Mesenchymal stem cell (in vitro differentiated cells and primary cell): Measurements from ENCODE around the gene RCOR1.
"Not testable (repeated sequence)": the region's sequence is repeated elsewhere in the genome, so short reads cannot be mapped to it uniquely, and the experiment has no call there.

Source experiments
- DNase-seq: peaks from one replicate; pipeline ENCODE4 v3.0.0-alpha.2; 2013
- H2AFZ ChIP-seq: one replicate; pipeline ENCODE4 v1.6.1; 2013; ENCODE audit warnings: low read depth, mild to moderate bottlenecking, control low read depth, inconsistent platforms, low read length, moderate library complexity
- H2AK5ac ChIP-seq: 2 replicates; pipeline ENCODE4 v1.6.1; 2013; ENCODE audit warnings: low read length, moderate library complexity, mild to moderate bottlenecking, inconsistent platforms; ENCODE audit not compliant: severe bottlenecking
- H2BK120ac ChIP-seq: one replicate; pipeline ENCODE4 v1.6.1; 2013; ENCODE audit warnings: low read depth, mild to moderate bottlenecking, inconsistent platforms, low read length, moderate library complexity
- H2BK12ac ChIP-seq, 2 experiments: one replicate each; pipeline ENCODE4 v1.6.1; 2013; ENCODE audit warnings: inconsistent platforms in 2 of 2, low read length in 2 of 2, mild to moderate bottlenecking in 2 of 2, moderate library complexity in 2 of 2, control low read depth in 1 of 2
- H2BK15ac ChIP-seq: one replicate; pipeline ENCODE4 v1.6.1; 2013; ENCODE audit warnings: mild to moderate bottlenecking, low read depth, inconsistent platforms; ENCODE audit not compliant: poor library complexity, severe bottlenecking
- H2BK5ac ChIP-seq: 2 replicates; pipeline ENCODE4 v1.6.1; 2013; ENCODE audit warnings: low read depth, mild to moderate bottlenecking, low read length, control low read depth, inconsistent platforms; ENCODE audit not compliant: poor library complexity, severe bottlenecking
- H3K14ac ChIP-seq, 2 experiments: one replicate each; pipeline ENCODE4 v1.6.1; 2013; ENCODE audit warnings: inconsistent platforms in 2 of 2, low read length in 2 of 2, control low read depth in 1 of 2, mild to moderate bottlenecking in 1 of 2, moderate library complexity in 1 of 2
- H3K18ac ChIP-seq, 2 experiments: one replicate each; pipeline ENCODE4 v1.6.1; 2013; ENCODE audit warnings: inconsistent platforms in 2 of 2, low read length in 2 of 2, control low read depth in 1 of 2, low read depth in 1 of 2, mild to moderate bottlenecking in 1 of 2
- H3K23ac ChIP-seq, 2 experiments: one replicate each; pipeline ENCODE4 v1.6.1; 2013; ENCODE audit warnings: inconsistent platforms in 2 of 2, low read length in 2 of 2, mild to moderate bottlenecking in 2 of 2, moderate library complexity in 2 of 2, control low read depth in 1 of 2
- H3K27ac ChIP-seq: 2 replicates; pipeline ENCODE4 v1.5.1; 2013; ENCODE audit warnings: mild to moderate bottlenecking, moderate library complexity, low read length, control low read depth, inconsistent platforms; ENCODE audit not compliant: poor library complexity, severe bottlenecking
- H3K27me3 ChIP-seq, 2 experiments: 2 replicates each; pipeline versions ENCODE4 v1.6.1 to v1.7.0; 2013; ENCODE audit warnings: low read length in 2 of 2, mild to moderate bottlenecking in 2 of 2, moderate library complexity in 2 of 2, control low read depth in 1 of 2, inconsistent platforms in 1 of 2; ENCODE audit not compliant: control insufficient read depth in 1 of 2, insufficient read depth in 1 of 2
- H3K36me3 ChIP-seq, 2 experiments: 2 replicates each; pipeline versions ENCODE4 v1.6.1 to v1.7.0; 2013; ENCODE audit warnings: low read length in 2 of 2, control low read depth in 1 of 2, inconsistent platforms in 1 of 2, low read depth in 1 of 2, mild to moderate bottlenecking in 1 of 2; ENCODE audit not compliant: insufficient read depth in 2 of 2, control insufficient read depth in 1 of 2
- H3K4ac ChIP-seq, 2 experiments: one replicate each; pipeline ENCODE4 v1.6.1; 2013; ENCODE audit warnings: inconsistent platforms in 2 of 2, low read length in 2 of 2, mild to moderate bottlenecking in 2 of 2, moderate library complexity in 2 of 2, control low read depth in 1 of 2, low read depth in 1 of 2
- H3K4me1 ChIP-seq: 2 replicates; pipeline ENCODE4 v1.6.1; 2013; ENCODE audit warnings: low read depth, low read length, control low read depth; ENCODE audit not compliant: control insufficient read depth, insufficient read depth
- H3K4me2 ChIP-seq: 2 replicates; pipeline ENCODE4 v1.6.1; 2013; ENCODE audit warnings: low read length, mild to moderate bottlenecking, inconsistent platforms; ENCODE audit not compliant: poor library complexity, severe bottlenecking
- H3K4me3 ChIP-seq, 2 experiments: 2 replicates each; pipeline versions ENCODE4 v1.5.1 to v1.7.0; 2013; ENCODE audit warnings: low read length in 2 of 2, mild to moderate bottlenecking in 2 of 2, control low read depth in 1 of 2, low read depth in 1 of 2; ENCODE audit not compliant: insufficient read depth in 1 of 2
- H3K79me1 ChIP-seq: replicated peaks from 2 replicates; pipeline ENCODE4 v1.6.1; 2013; ENCODE audit warnings: mild to moderate bottlenecking, control low read depth, low read length, inconsistent platforms; ENCODE audit not compliant: poor library complexity, severe bottlenecking
- H3K9ac ChIP-seq: 2 replicates; pipeline ENCODE4 v1.7.0; 2013; ENCODE audit warnings: mild to moderate bottlenecking, low read length, moderate library complexity
- H3K9me3 ChIP-seq: 2 replicates; pipeline ENCODE4 v1.7.0; 2013; ENCODE audit warnings: mild to moderate bottlenecking, low read length; ENCODE audit not compliant: control insufficient read depth
- H4K8ac ChIP-seq: one replicate; pipeline ENCODE4 v1.6.1; 2013; ENCODE audit warnings: inconsistent platforms, mild to moderate bottlenecking, low read length, moderate library complexity
- H4K91ac ChIP-seq: one replicate; pipeline ENCODE4 v1.6.1; 2013; ENCODE audit warnings: mild to moderate bottlenecking, low read length, inconsistent platforms
- WGBS: methylation state at CpG from one replicate; pipeline ENCODE4 v1.1.7; 2013; ENCODE audit warnings: mixed read lengths; 5-methylcytosine and 5-hydroxymethylcytosine counted together

RCOR1 gene

DNA sequence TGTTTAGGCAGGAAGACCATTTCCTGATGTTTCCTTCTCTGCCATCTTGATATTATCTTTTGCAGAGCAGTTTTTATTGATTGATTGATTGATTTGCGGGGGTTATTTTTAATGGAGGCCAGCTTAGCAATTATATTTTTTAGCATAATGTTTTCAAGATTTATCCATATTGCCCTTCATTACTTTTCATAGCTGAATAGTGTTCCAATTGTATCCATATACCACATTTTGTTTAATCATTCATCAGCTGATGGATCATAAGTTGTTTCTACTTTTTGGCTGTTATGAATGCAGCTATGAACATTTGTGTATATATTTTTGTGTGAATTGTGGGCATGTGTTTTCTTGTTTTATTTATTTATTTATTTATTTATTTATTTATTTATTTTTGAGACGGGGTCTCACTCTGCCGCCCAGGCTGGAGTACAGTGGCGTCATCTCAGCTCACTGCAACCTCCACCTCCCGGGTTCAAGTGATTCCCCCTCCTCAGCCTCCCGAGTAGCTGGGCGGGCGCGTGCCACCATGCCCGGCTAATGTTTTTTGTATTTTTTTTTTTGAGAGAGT is 20.9 kb upstream of the RCOR1 start:
- Histone ChIP-seq H3K27ac (no peak overlapping the region), H4K91ac (no peak overlapping the region), H3K4me1 (peaks cover 8% of the 10 kb centered on the region), H3K36me3 (no peaks in the 10 kb centered on the region), H3K9me3 (no peaks in the 10 kb centered on the region), H4K8ac (no peak overlapping the region), H2BK12ac (no peak overlapping the region), H3K79me1 (no peaks in the 10 kb centered on the region), H3K4me3 (no peak overlapping the region), H3K4ac (no peak overlapping the region), H3K23ac (no peak overlapping the region), H2AK5ac (no peak overlapping the region), H3K27me3 (peaks cover 0 to 3% of the 10 kb centered on the region in 2 experiments), H2BK5ac (no peak overlapping the region), H3K9ac (no peak overlapping the region), H3K18ac (no peak overlapping the region), H2BK15ac (no peak overlapping the region), H2AFZ (no peak overlapping the region), H3K4me2 (no peak overlapping the region), H3K14ac (no peak overlapping the region), H2BK120ac (no peak overlapping the region)
- WGBS, result 100% methylated on average over 6 of the region's 10 CpGs
- no peak for DNase-seq

GRCh38 chr14:102573161-102573560 is 19.3 kb upstream of the RCOR1 start:
- H3K27me3 ChIP-seq, H4K8ac ChIP-seq, H2BK5ac ChIP-seq, H3K14ac ChIP-seq, H3K4me2 ChIP-seq, H3K4me3 ChIP-seq, H3K4ac ChIP-seq, DNase-seq, H3K18ac ChIP-seq, H3K9me3 ChIP-seq, H2AFZ ChIP-seq, H2BK12ac ChIP-seq, H3K9ac ChIP-seq, H3K27ac ChIP-seq, H2AK5ac ChIP-seq, H2BK120ac ChIP-seq, H3K23ac ChIP-seq, H3K79me1 ChIP-seq, H4K91ac ChIP-seq, H3K4me1 ChIP-seq, H3K36me3 ChIP-seq, H2BK15ac ChIP-seq: not testable (repeated sequence)
- WGBS, result 78% methylated on average over 8 of the region's 8 CpGs

- peaks cover 6% of the 10 kb centered on the region for H3K4me1 ChIP-seq
- no peaks in the 10 kb centered on the region for H3K79me1 ChIP-seq
- H2BK15ac ChIP-seq, result no peak overlapping the region
- no peak overlapping the region for H2BK5ac ChIP-seq
- H4K91ac ChIP-seq, result no peak overlapping the region
- WGBS, result 56% methylated on average over 6 of the region's 8 CpGs
- H3K18ac ChIP-seq, result no peak overlapping the region
- no peak overlapping the region for H2AFZ ChIP-seq
- H3K36me3 ChIP-seq, result no peaks in the 10 kb centered on the region
- no peak overlapping the region for H2BK12ac ChIP-seq
- DNase-seq, result no peak
- no peak overlapping the region for H3K4me3 ChIP-seq
- no peak overlapping the region for H2AK5ac ChIP-seq
- H2BK120ac ChIP-seq, result no peak overlapping the region
- no peak overlapping the region for H3K4me2 ChIP-seq
- H3K9me3 ChIP-seq, result no peaks in the 10 kb centered on the region
- no peak overlapping the region for H3K23ac ChIP-seq
- no peak overlapping the region for H3K9ac ChIP-seq
- peaks cover 0 to 3% of the 10 kb centered on the region in 2 experiments for H3K27me3 ChIP-seq
- no peak overlapping the region for H3K4ac ChIP-seq
- H3K14ac ChIP-seq, result no peak overlapping the region
- no peak overlapping the region for H3K27ac ChIP-seq
- no peak overlapping the region for H4K8ac ChIP-seq
These were observed 18.8 kb upstream of the RCOR1 start for GRCh38 chr14:102573591-102574046.

- peak overlapping the region; percentile 78 for H2AFZ ChIP-seq
- no peak overlapping the region for H2BK120ac ChIP-seq
- no peaks in the 10 kb centered on the region for H3K9me3 ChIP-seq
- no peak overlapping the region for H2AK5ac ChIP-seq
- peaks cover 0 to 3% of the 10 kb centered on the region in 2 experiments for H3K27me3 ChIP-seq
- no peak overlapping the region for H2BK15ac ChIP-seq
- H3K4ac ChIP-seq, result peak overlapping the region in 1 of 2 experiments; percentile 53
- peaks cover 6% of the 10 kb centered on the region for H3K4me1 ChIP-seq
- no peak overlapping the region for H3K4me2 ChIP-seq
- no peak overlapping the region for H3K23ac ChIP-seq
- 59% methylated on average over 16 of the region's 20 CpGs for WGBS
- no peaks in the 10 kb centered on the region for H3K79me1 ChIP-seq
- H2BK5ac ChIP-seq, result no peak overlapping the region
- H3K4me3 ChIP-seq, result no peak overlapping the region
- DNase-seq, result peak; percentile 51
- no peak overlapping the region for H3K27ac ChIP-seq
- peak overlapping the region; percentile 1 for H4K8ac ChIP-seq
- H3K18ac ChIP-seq, result peak overlapping the region in 1 of 2 experiments; percentile 25
- H2BK12ac ChIP-seq, result peak overlapping the region in 1 of 2 experiments; percentile 27
- no peak overlapping the region for H3K14ac ChIP-seq
- no peak overlapping the region for H3K9ac ChIP-seq
- no peak overlapping the region for H4K91ac ChIP-seq
- no peaks in the 10 kb centered on the region for H3K36me3 ChIP-seq
These were observed 17.9 kb upstream of the RCOR1 start for GRCh38 chr14:102574281-102575159.
